HepG2 (cell line): Measurements from ENCODE around the gene HNF1B.

Experiments used
- CCAR2 ChIP-seq: fragments of 200-400 bp; formaldehyde crosslinking; optimal IDR thresholded peaks from 2 replicates; pipeline ENCODE3; 2018; ENCODE audit warnings: low read depth, mild to moderate bottlenecking, low read length, moderate library complexity
- CENPBD1 ChIP-seq: sonication (generic); formaldehyde crosslinking; IDR thresholded peaks from 2 replicates; pipeline ENCODE4 v1.8.0; 2022; ENCODE audit warnings: missing genetic modification reagents, low read depth, mild to moderate bottlenecking, borderline replicate concordance
- CTCF ChIP-seq: sonication (generic); formaldehyde crosslinking; IDR thresholded peaks from 2 replicates; pipeline ENCODE4 v1.5.0; 2020; ENCODE audit warnings: mild to moderate bottlenecking, missing genetic modification reagents, moderate library complexity
- RXRA ChIP-seq: sonication (generic); formaldehyde crosslinking; IDR thresholded peaks from 2 replicates; pipeline ENCODE4 v1.5.1; 2020; ENCODE audit warnings: missing genetic modification reagents
- SKIL ChIP-seq: sonication (generic); formaldehyde crosslinking; IDR thresholded peaks from 2 replicates; pipeline ENCODE4 v1.8.0; 2022; ENCODE audit warnings: missing genetic modification reagents, mild to moderate bottlenecking, moderate library complexity, borderline replicate concordance
- YY1 ChIP-seq: IDR thresholded peaks from 2 replicates; pipeline ENCODE4 v1.6.1; 2011; ENCODE audit warnings: low read length, low read depth, moderate library complexity, mild to moderate bottlenecking; ENCODE audit not compliant: insufficient read depth, insufficient replicate concordance

GRCh38 chr17:37744961-37745800, at the start of gene HNF1B:
- TF ChIP-seq RXRA (0 out of 2 replicates have a peak, but pooled peaks have one; percentile 13), CTCF (no peak; the same call in 1 of the 2 replicates), YY1 (peak; percentile 53), CCAR2 (no peak), CENPBD1 (CRISPR knock-in tag) (no peak), SKIL (CRISPR knock-in tag) (no peak)
